Measurements from ENCODE around the gene CCDC28A.

CCDC28A gene

DNA sequence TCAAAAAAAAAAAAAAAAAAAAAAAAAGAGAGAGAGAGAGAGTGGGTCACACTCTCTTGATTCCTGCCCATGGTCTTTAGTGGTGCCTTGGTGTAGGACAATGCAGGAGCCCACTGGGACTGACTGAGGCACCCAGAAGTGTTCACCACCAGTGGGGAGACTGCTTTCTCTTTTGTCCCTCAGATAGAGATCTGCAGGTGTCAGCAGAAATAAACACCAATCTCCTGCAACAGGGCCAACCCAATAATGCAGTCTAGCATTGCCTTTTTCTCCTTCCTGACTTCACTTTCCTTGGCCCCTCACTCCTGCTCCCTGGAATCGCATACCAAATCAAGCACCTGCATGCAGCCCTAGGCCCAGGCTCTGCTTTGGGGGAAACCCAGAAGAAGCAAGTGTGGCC is 39.0 kb upstream of the CCDC28A start:
- DNase-seq (ENCODE audit: low read depth), result no peak
- no peak overlapping the region for H3K4me3 ChIP-seq (ENCODE audit: control insufficient read depth, low read depth, low read length)
- TF ChIP-seq, protein P1, sequence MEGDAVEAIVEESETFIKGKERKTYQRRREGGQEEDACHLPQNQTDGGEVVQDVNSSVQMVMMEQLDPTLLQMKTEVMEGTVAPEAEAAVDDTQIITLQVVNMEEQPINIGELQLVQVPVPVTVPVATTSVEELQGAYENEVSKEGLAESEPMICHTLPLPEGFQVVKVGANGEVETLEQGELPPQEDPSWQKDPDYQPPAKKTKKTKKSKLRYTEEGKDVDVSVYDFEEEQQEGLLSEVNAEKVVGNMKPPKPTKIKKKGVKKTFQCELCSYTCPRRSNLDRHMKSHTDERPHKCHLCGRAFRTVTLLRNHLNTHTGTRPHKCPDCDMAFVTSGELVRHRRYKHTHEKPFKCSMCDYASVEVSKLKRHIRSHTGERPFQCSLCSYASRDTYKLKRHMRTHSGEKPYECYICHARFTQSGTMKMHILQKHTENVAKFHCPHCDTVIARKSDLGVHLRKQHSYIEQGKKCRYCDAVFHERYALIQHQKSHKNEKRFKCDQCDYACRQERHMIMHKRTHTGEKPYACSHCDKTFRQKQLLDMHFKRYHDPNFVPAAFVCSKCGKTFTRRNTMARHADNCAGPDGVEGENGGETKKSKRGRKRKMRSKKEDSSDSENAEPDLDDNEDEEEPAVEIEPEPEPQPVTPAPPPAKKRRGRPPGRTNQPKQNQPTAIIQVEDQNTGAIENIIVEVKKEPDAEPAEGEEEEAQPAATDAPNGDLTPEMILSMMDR (IDR thresholded peaks at IDR 0.05; ENCODE audit: control insufficient read depth, insufficient read depth, low read depth, low read length, missing control alignments), result no peak

DNA sequence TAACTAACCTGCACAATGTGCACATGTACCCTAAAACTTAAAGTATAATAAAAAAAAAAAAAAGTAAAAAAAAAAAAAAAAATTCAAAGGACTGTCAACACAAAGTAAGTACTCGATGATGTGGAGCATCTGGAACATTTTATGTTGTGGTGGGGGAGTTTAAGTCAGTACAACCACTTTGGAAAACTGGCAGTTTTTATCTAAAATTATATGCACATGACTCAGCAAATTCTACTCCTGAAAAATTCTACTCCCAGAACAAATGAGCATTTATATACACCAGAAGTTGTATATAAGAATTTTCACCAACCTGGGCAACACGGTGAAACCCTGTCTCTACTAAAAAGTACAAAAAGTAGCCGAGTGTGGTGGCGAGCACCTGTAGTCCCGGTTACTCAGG is 36.9 kb upstream of the CCDC28A start:
- H3K4me3 ChIP-seq (ENCODE audit: control insufficient read depth, low read depth, low read length), result no peak overlapping the region
- TF ChIP-seq, protein P1 (IDR thresholded peaks at IDR 0.05; ENCODE audit: control insufficient read depth, insufficient read depth, low read depth, low read length, missing control alignments), result no peak
- DNase-seq (ENCODE audit: low read depth), result no peak

DNA sequence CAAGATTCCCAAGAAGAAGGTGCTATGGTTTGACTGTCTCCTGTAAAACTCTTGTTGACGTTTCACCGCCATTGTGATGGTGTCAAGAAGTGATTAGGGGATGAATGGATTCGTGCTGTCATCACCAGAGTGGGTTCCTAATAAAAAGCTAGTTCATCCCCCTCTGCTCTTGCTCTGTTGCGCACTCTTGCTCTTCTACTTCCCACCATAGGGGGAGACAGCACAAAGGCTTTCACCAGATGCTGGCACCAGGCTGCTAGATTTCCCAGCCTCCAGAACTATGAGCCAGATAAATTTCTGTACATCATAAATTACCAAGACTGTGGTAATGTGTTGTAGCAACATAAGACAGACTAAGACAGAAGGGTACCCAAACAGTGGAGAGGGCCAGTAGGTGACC is 21.6 kb upstream of the CCDC28A start:
- TF ChIP-seq, protein P1 (IDR thresholded peaks at IDR 0.05; ENCODE audit: control insufficient read depth, insufficient read depth, low read depth, low read length, missing control alignments), result peak; percentile 25
- no peak for DNase-seq (ENCODE audit: low read depth)
- no peak overlapping the region for H3K4me3 ChIP-seq (ENCODE audit: control insufficient read depth, low read depth, low read length)

DNA sequence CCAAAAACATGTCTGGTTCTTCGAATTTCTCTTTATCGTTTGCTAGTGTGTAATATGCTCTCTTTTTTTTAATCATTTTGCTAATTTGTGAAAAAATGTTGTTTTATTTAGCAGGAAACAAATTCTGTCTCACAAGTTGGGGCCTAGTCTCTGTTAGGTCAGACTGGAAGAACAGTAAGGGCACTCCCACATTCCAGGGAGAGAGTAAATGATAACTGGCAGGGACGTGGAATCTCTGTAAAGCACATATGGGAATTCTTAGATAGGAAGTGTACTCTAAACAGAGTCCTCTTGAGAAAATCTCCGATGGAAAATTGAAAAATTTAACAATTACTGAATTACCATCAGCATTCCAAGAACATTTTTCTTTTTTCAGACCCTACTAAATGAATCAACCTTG is 16.4 kb upstream of the CCDC28A start:
- DNase-seq (ENCODE audit: low read depth), result no peak
- TF ChIP-seq, protein P1 (IDR thresholded peaks at IDR 0.05; ENCODE audit: control insufficient read depth, insufficient read depth, low read depth, low read length, missing control alignments), result no peak
- no peak overlapping the region for H3K4me3 ChIP-seq (ENCODE audit: control insufficient read depth, low read depth, low read length)

DNA sequence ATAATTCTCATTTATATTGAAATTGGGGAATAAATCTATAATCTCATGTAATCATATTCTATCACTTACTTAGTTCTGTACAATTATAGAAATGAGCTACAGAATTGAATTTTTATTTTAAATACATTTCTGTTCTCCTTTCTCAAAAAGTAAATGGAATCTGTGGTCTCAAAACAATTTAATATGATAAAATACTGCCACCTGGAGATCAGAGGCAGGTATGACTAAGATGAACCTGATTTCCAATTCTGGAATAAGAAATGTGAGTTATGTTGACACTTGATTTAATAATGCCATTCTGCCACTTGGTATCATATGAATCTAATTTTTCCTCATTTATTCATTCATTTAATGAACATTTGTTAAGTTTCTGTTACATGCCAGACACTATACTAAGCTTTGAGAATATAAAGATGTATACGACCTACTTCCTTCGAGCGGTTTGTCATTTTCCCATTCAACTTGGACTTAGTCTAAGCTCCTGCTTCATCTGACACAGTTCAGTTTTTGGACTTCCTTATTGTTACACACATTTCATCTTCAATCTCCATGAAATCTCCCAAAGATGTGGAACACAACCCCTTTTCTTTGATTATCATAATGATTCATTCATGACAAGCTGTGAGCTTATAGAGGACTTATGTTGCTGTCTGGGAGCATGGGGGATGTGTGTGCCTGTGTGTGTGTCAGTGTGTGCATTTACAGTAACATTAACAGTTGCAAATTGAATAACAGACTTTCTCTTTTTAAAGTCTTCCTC is 7.5 kb upstream of the CCDC28A start:
- H3K4me3 ChIP-seq (ENCODE audit: control insufficient read depth, low read depth, low read length), result no peak overlapping the region
- TF ChIP-seq, protein P1 (IDR thresholded peaks at IDR 0.05; ENCODE audit: control insufficient read depth, insufficient read depth, low read depth, low read length, missing control alignments), result peak; percentile 40
- DNase-seq (ENCODE audit: low read depth), result no peak

DNA sequence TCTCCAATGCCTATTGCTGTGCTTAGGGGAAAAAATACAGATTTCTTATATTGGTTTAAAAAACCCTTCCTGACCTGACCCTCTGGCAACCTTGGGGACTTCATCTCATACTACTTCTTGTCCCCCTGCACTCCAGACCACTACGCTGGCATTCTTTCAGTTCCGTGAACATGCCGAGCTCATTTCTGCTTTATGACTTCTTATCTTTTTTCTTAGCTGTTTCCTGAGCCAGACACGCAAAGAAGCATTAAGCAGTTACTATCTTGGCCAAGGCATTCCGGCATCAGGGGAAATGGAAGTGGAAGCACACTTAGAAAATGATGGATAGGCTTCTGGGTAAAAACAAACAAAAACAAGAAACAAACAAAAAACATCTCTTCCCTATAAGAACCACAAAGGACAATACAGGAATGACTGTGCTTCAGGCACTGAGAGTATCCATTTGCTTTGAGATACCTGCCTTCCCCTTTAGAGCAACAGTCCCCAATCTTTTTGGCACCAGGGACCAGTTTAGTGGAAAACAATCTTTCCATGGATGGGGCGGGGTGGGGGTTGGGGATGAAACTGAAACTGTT is 4.4 kb upstream of the CCDC28A start:
- TF ChIP-seq, protein P1 (IDR thresholded peaks at IDR 0.05; ENCODE audit: control insufficient read depth, insufficient read depth, low read depth, low read length, missing control alignments), result no peak
- no peak overlapping the region for H3K4me3 ChIP-seq (ENCODE audit: control insufficient read depth, low read depth, low read length)
- no peak for DNase-seq (ENCODE audit: low read depth)

Data from AG09309 (cell line).